GM12878 (cell line): ENCODE data around the gene WDSUB1. TPM values are rescaled to one million over a fixed set of nuclear protein-coding genes. Genes with fewer than 3 reads are reported as not detected.

Experiments used
- ATAC-seq: fragments of 200-7000 bp; cut with Tn5 transposase; 3 replicates; pipeline ENCODE4 v1.9.1; 2020; ENCODE audit warnings: mild to moderate bottlenecking, moderate library complexity
- BruUV-seq: library from RNA; stranded (reverse); fragments of 400-500 nt; replicated peaks from 2 replicates; lab custom pipeline; 2021; lab: Mats Ljungman, UMichigan
- CTCF ChIA-PET: fragments of 300-600 bp; sonication (Branson Sonifier 250); formaldehyde crosslinking; extraction: SDS; loops from one replicate; lab custom pipeline; 2021; ENCODE audit warnings: inconsistent platforms; lab: Yijun Ruan, JAX
- POLR2A ChIA-PET: fragments of 350-600 bp; formaldehyde crosslinking; extraction: SDS; loops from one replicate; lab custom pipeline; 2021; ENCODE audit warnings: inconsistent platforms; lab: Charles Lee
- RAD21 ChIA-PET: fragments of 300-600 bp; sonication (Branson Sonifier 250); formaldehyde crosslinking; loops from one replicate; lab custom pipeline; 2023; ENCODE audit warnings: antibody characterized with exemption; ENCODE audit not compliant: unreplicated experiment; lab: Charles Lee
- SMC1A ChIA-PET: fragments of 300-600 bp; sonication (Branson Sonifier 250); formaldehyde crosslinking; loops from one replicate; lab custom pipeline; 2023; ENCODE audit not compliant: unreplicated experiment, uncharacterized antibody; lab: Charles Lee
- DNase-seq: peaks from one replicate; pipeline ENCODE4 v3.0.0-alpha.2; 2011; ENCODE audit warnings: low read depth, low spot score
- FAIRE-seq: peaks from 3 replicates; lab custom pipeline; 2011; peaks lifted over from hg19 to GRCh38; lab: Jason Lieb, UNC
- H2AFZ ChIP-seq: 2 replicates; pipeline ENCODE4 v1.6.0; 2011; ENCODE audit warnings: low read depth, low read length, control low read depth; ENCODE audit not compliant: control insufficient read depth
- H3K27ac ChIP-seq: 2 replicates; pipeline ENCODE4 v1.5.1; 2011; ENCODE audit warnings: control low read depth; ENCODE audit not compliant: control insufficient read depth, insufficient read depth
- H3K27me3 ChIP-seq, 2 experiments: replicated peaks in 1 of 2; 2 replicates each; pipeline versions ENCODE4 v1.6.0 to v1.6.1; 2011; ENCODE audit warnings: low read length in 1 of 2; ENCODE audit not compliant: control insufficient read depth in 2 of 2, insufficient read depth in 2 of 2
- H3K36me3 ChIP-seq, 2 experiments: 2 replicates each; pipeline ENCODE4 v1.5.1; 2011; ENCODE audit warnings: low read length in 1 of 2; ENCODE audit not compliant: control insufficient read depth in 2 of 2, insufficient read depth in 2 of 2
- H3K4me1 ChIP-seq: 2 replicates; pipeline ENCODE4 v1.6.1; 2011; ENCODE audit warnings: mild to moderate bottlenecking, low read length, moderate library complexity, mixed read lengths; ENCODE audit not compliant: control insufficient read depth, insufficient read depth
- H3K4me2 ChIP-seq: 2 replicates; pipeline ENCODE4 v1.6.0; 2011; ENCODE audit warnings: control low read depth; ENCODE audit not compliant: control insufficient read depth, insufficient read depth
- H3K4me3 ChIP-seq: fragments of 200-600 bp; sonication (generic); 2 replicates; pipeline ENCODE4 v1.5.1; 2016
- H3K79me2 ChIP-seq: 2 replicates; pipeline ENCODE4 v1.6.0; 2011; ENCODE audit warnings: low read length; ENCODE audit not compliant: control insufficient read depth, insufficient read depth
- H3K9ac ChIP-seq: 2 replicates; pipeline ENCODE4 v1.8.0; 2011; ENCODE audit warnings: low read length, control low read depth, mixed read lengths; ENCODE audit not compliant: control insufficient read depth, insufficient read depth
- H3K9me3 ChIP-seq: replicated peaks from 3 replicates; pipeline ENCODE4 v1.5.1; 2011; ENCODE audit warnings: mild to moderate bottlenecking, low read length; ENCODE audit not compliant: control insufficient read depth, insufficient read depth
- H4K20me1 ChIP-seq: 2 replicates; pipeline ENCODE4 v1.6.0; 2011; ENCODE audit not compliant: control insufficient read depth, insufficient read depth
- ATF7 ChIP-seq: fragments of 450-650 bp; IDR thresholded peaks from 2 replicates; pipeline ENCODE4 v1.6.1; 2016; ENCODE audit warnings: low read depth, mild to moderate bottlenecking
- BCL11A ChIP-seq: IDR thresholded peaks from 2 replicates; pipeline ENCODE4 v1.6.1; 2011; ENCODE audit warnings: low read depth, low read length
- CREB1 ChIP-seq: IDR thresholded peaks from 2 replicates; pipeline ENCODE4 v1.6.1; 2012; ENCODE audit warnings: low read depth, mild to moderate bottlenecking, inconsistent platforms
- GATAD2B ChIP-seq: fragments of 450-650 bp; conservative IDR thresholded peaks from 2 replicates; pipeline ENCODE4 v1.6.1; 2017; ENCODE audit warnings: low read depth, mild to moderate bottlenecking, moderate library complexity
- HCFC1 ChIP-seq: fragments of 150-350 bp; IDR thresholded peaks from 2 replicates; pipeline ENCODE4 v1.6.1; 2014; ENCODE audit warnings: low read length
- KAT2A ChIP-seq: conservative IDR thresholded peaks from 2 replicates; pipeline ENCODE4 v1.6.1; 2011; ENCODE audit warnings: low read depth, low read length; ENCODE audit not compliant: control insufficient read depth
- MTA2 ChIP-seq: fragments of 450-650 bp; IDR thresholded peaks from 2 replicates; pipeline ENCODE4 v1.6.1; 2016; ENCODE audit warnings: low read depth, mild to moderate bottlenecking, moderate library complexity
- NFIC ChIP-seq: IDR thresholded peaks from 2 replicates; pipeline ENCODE4 v1.6.1; 2012; ENCODE audit warnings: low read depth, mild to moderate bottlenecking, inconsistent platforms, low read length, moderate library complexity
- NRF1 ChIP-seq: conservative IDR thresholded peaks from 2 replicates; pipeline ENCODE4 v1.6.1; 2011; ENCODE audit warnings: mild to moderate bottlenecking, low read depth, low read length, improper control_type of control experiment
- PAX8 ChIP-seq: fragments of 450-650 bp; IDR thresholded peaks from 2 replicates; pipeline ENCODE4 v1.6.1; 2017; ENCODE audit warnings: mild to moderate bottlenecking, moderate library complexity
- POLR2AphosphoS5 ChIP-seq: IDR thresholded peaks from 2 replicates; pipeline ENCODE4 v1.6.1; 2011; ENCODE audit warnings: mild to moderate bottlenecking, low read length, inconsistent platforms
- SMC3 ChIP-seq: IDR thresholded peaks from 2 replicates; pipeline ENCODE4 v1.6.1; 2011; ENCODE audit warnings: low read length, improper control_type of control experiment, borderline replicate concordance
- SP1 ChIP-seq: IDR thresholded peaks from one replicate; pipeline ENCODE4 v1.6.1; 2011; ENCODE audit warnings: low read depth, low read length
- TCF7 ChIP-seq: IDR thresholded peaks from 2 replicates; pipeline ENCODE4 v1.6.1; 2014; ENCODE audit warnings: antibody characterized with exemption, borderline replicate concordance
- USF2 ChIP-seq: IDR thresholded peaks from 2 replicates; pipeline ENCODE4 v1.6.1; 2011; ENCODE audit warnings: low read depth, low read length, improper control_type of control experiment, borderline replicate concordance
- WGBS: methylation state at CpG from one replicate; pipeline ENCODE4 v1.1.6; 2016; ENCODE audit warnings: low lambda C conversion rate; ENCODE audit not compliant: insufficient replicate concordance, insufficient coverage; ENCODE audit errors: missing lambda C conversion rate; 5-methylcytosine and 5-hydroxymethylcytosine counted together
- in situ Hi-C: fragments of 300-500 bp; cut with MboI; formaldehyde crosslinking; loops from 9 replicates; pipeline ENCODE4 v1.14.3; 2018; ENCODE audit warnings: mixed read lengths
- intact Hi-C: fragments of 100-400 bp; cut with micrococcal nuclease; formaldehyde crosslinking; loops from one replicate; pipeline ENCODE4 v1.14.2; 2022; ENCODE audit not compliant: unreplicated experiment
- polyA plus RNA-seq, 11 experiments: library from polyadenylated mRNA; depleted of rRNA in 4 of 11; unstranded in 6 of 11; stranded (reverse) in 5 of 11; fragments of >200 nt; fragmentation: Nextera tagmentation in 4 of 11; fragmentation: Illumina TruSeq in 1 of 11; extraction: Ambion mirVana in 4 of 11; extraction: Trizol in 1 of 11; gene quantifications; 1 replicate in 1 of 11; 2 replicates in 10 of 11; pipeline versions ENCODE4 v1.2.1 to v1.2.3, GENCODE V29; 2011 to 2016; ENCODE audit warnings: inconsistent platforms in 2 of 11, missing spikeins in 2 of 11, low read depth in 1 of 11
- total RNA-seq, 4 experiments: library from RNA; depleted of rRNA in 3 of 4; stranded (reverse); fragments of >200 nt in 3 of 4; fragmentation: Illumina TruSeq in 1 of 4; extraction: Trizol in 1 of 4; gene quantifications; 2 replicates each; pipeline versions ENCODE4 v1.2.1 to v1.2.3, GENCODE V29; 2013 to 2021
- TF ChIP-seq, protein P1 (sequence below): fragments of 450-650 bp; IDR thresholded peaks from 2 replicates; pipeline ENCODE4 v1.6.1; 2016; ENCODE audit warnings: mild to moderate bottlenecking
- TF ChIP-seq, protein P2 (sequence below): IDR thresholded peaks from 2 replicates; pipeline ENCODE4 v1.6.1; 2012; ENCODE audit warnings: low read depth, low read length, improper control_type of control experiment
- TF ChIP-seq, protein P3 (sequence below): fragments of 450-650 bp; IDR thresholded peaks from 2 replicates; pipeline ENCODE4 v1.6.1; 2017; ENCODE audit warnings: antibody characterized with exemption, mild to moderate bottlenecking, moderate library complexity

Gene WDSUB1
- total and polyA plus RNA-seq, 10 of the 15 experiments (the other 5 are each of a cell fraction or from before 2014, with no cell fraction given) = 4.4 to 12.7 (median 7.6) TPM

DNA sequence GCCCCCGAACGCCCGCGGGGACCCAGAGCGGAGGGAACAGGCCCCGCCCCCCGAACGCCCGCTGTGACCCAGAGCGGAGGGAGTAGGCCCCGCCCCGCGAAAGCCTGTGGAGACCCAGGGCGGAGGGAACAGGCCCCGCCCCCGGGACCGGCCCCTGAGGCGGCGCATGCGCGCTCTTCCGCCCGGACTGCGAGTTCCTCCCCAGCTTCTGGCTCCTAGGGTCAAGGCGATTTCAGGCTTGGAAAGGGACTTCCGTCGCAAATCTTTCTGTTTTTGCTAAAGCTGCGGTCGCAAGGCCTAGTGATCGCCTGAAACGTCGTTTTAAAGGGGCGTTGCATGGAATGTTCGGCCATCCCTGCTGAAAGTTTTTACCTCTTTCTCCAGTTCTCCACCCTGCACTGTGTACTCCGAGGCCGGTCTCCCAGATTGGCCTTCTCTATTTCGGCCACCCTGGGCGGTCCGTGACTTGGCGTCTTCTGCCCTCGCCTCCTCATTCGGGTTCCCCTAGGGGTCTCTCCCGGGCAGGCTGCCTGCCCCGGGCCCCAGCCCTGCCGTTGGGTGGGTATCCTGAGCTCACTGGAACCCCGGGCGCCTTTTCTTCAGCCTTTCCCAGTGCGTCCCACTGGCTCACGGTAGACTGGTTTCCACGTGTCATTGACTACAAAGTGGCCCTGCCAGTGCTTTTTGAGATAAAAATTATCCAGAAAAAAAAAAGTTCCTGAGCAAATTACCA is 372 bp upstream of the WDSUB1 start:
- BruUV-seq = TSS peak; percentile 98
- peak overlapping the region; percentile 79 for H3K9ac ChIP-seq
- H4K20me1 ChIP-seq = no peaks in the 10 kb centered on the region
- intact Hi-C loops = loop anchor here (2.0 kb wide), 1 partner anchor 426 kb away; the partner anchor contains the start of gene MARCHF7
- WGBS = under 1% methylated on average over 32 of the region's 50 CpGs
- no peaks in the 10 kb centered on the region for H3K36me3 ChIP-seq
- no peak for FAIRE-seq
- H2AFZ ChIP-seq = peak overlapping the region; percentile 98
- peak; percentile 96 for ATAC-seq
- H3K4me2 ChIP-seq = peak overlapping the region; percentile 99
- CTCF ChIA-PET = interaction anchor here (1.0 to 1.3 kb wide), 5 partner anchors 9 to 444 kb away, joined by 3 read pairs; no protein-coding TSS in a partner anchor
- H3K27ac ChIP-seq = peak overlapping the region; percentile 75
- no peaks in the 10 kb centered on the region for H3K27me3 ChIP-seq
- H3K4me3 ChIP-seq = peak overlapping the region; percentile 86
- peaks cover 4% of the 10 kb centered on the region; the same call in 2 of the 3 replicates for H3K9me3 ChIP-seq
- peaks cover 11% of the 10 kb centered on the region for H3K4me1 ChIP-seq
- POLR2A ChIA-PET = interaction anchor here (0.6 to 1.2 kb wide), 4 partner anchors 17 to 270 kb away, joined by 3 to 9 read pairs (median 4); no protein-coding TSS in a partner anchor
- H3K79me2 ChIP-seq = peaks cover 10% of the 10 kb centered on the region
- peak; percentile 78 for DNase-seq
- in situ Hi-C loops = no loop called here
- RAD21 ChIA-PET = interaction anchor here (0.7 to 1.7 kb wide), 4 partner anchors 9 to 425 kb away, joined by 3 to 8 read pairs (median 3); partner anchors contain the start of gene MARCHF7
- SMC1A ChIA-PET = interaction anchor here (0.7 to 2.3 kb wide), 6 partner anchors 8 to 38 kb away, joined by 3 to 7 read pairs (median 3); no protein-coding TSS in a partner anchor
- TF ChIP-seq NFIC (no peak), SMC3 (no peak), BCL11A (no peak), SP1 (peak; percentile 57), NRF1 (peak; percentile 55), MTA2 (no peak), CREB1 (no peak), GATAD2B (0 out of 2 replicates have a peak, but pooled peaks have one; percentile 4), ATF7 (no peak), KAT2A (no peak), PAX8 (no peak), TCF7 (no peak), POLR2AphosphoS5 (peak; percentile 83), USF2 (no peak), HCFC1 (no peak)
- TF ChIP-seq, protein P1, sequence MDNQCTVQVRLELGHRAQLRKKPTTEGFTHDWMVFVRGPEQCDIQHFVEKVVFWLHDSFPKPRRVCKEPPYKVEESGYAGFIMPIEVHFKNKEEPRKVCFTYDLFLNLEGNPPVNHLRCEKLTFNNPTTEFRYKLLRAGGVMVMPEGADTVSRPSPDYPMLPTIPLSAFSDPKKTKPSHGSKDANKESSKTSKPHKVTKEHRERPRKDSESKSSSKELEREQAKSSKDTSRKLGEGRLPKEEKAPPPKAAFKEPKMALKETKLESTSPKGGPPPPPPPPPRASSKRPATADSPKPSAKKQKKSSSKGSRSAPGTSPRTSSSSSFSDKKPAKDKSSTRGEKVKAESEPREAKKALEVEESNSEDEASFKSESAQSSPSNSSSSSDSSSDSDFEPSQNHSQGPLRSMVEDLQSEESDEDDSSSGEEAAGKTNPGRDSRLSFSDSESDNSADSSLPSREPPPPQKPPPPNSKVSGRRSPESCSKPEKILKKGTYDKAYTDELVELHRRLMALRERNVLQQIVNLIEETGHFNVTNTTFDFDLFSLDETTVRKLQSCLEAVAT = peak; percentile 59
- TF ChIP-seq, protein P2, sequence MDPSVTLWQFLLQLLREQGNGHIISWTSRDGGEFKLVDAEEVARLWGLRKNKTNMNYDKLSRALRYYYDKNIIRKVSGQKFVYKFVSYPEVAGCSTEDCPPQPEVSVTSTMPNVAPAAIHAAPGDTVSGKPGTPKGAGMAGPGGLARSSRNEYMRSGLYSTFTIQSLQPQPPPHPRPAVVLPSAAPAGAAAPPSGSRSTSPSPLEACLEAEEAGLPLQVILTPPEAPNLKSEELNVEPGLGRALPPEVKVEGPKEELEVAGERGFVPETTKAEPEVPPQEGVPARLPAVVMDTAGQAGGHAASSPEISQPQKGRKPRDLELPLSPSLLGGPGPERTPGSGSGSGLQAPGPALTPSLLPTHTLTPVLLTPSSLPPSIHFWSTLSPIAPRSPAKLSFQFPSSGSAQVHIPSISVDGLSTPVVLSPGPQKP = no peak; the same call in 1 of the 2 replicates
- TF ChIP-seq, protein P3, sequence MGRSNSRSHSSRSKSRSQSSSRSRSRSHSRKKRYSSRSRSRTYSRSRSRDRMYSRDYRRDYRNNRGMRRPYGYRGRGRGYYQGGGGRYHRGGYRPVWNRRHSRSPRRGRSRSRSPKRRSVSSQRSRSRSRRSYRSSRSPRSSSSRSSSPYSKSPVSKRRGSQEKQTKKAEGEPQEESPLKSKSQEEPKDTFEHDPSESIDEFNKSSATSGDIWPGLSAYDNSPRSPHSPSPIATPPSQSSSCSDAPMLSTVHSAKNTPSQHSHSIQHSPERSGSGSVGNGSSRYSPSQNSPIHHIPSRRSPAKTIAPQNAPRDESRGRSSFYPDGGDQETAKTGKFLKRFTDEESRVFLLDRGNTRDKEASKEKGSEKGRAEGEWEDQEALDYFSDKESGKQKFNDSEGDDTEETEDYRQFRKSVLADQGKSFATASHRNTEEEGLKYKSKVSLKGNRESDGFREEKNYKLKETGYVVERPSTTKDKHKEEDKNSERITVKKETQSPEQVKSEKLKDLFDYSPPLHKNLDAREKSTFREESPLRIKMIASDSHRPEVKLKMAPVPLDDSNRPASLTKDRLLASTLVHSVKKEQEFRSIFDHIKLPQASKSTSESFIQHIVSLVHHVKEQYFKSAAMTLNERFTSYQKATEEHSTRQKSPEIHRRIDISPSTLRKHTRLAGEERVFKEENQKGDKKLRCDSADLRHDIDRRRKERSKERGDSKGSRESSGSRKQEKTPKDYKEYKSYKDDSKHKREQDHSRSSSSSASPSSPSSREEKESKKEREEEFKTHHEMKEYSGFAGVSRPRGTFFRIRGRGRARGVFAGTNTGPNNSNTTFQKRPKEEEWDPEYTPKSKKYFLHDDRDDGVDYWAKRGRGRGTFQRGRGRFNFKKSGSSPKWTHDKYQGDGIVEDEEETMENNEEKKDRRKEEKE = no peak
